HG02588 (cell line): ENCODE results near the gene RPL22.

ENCODE experiments used
- ATAC-seq: cut with Tn5 transposase; IDR thresholded peaks from one replicate; pipeline ENCODE4 v1.9.1; 2021; ENCODE audit warnings: mild to moderate bottlenecking, moderate library complexity; ENCODE audit not compliant: unreplicated experiment

The RPL22 gene

DNA sequence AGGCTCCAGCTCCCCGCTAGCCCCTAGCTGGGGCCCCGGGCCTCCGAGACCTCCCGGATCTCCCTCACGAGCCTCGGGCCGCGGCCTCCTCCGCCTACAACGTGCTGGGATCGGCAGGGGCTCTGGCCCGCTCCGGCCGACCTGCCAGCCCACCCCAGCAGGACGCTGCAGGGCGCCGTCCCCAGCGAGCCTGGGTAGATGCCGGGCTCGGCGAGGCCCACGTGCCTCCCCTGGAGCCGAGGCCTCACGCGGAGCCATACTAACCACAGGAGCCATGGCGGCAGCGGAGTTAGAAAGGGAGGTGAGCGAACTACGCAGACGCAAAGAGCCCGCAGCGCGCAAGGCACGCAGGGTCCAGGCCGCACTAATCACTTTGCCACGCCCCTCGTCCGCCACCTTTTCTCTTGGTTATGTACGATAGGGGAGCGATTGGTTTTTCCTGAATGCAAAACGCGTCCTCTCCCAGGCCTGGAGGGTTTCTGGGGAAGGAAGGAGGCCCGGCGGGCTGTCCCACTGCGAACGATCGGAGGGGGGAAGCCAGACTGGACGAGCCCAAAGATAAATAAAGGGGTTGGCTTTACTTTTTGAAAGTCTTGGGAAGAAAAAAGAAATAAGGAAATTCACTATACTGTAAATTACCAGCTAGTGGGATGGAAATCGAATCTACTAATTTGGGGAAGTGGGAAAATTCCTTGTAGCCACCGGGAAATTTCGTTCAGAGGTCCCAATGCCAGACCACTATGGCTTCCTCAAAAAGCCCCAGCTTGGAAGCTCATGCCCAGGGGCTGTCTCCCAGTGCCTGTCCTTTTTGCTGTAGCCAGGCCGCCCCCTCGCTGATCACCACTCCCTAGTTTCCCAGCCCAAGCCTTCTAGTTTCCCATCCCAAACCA, at the start of gene RPL22:
RPL22 (minus strand) TSS at position 298 of the 890 bp plus-strand sequence; CDS start at position 276, 22 bp downstream.
- peak; percentile 94 for ATAC-seq

DNA sequence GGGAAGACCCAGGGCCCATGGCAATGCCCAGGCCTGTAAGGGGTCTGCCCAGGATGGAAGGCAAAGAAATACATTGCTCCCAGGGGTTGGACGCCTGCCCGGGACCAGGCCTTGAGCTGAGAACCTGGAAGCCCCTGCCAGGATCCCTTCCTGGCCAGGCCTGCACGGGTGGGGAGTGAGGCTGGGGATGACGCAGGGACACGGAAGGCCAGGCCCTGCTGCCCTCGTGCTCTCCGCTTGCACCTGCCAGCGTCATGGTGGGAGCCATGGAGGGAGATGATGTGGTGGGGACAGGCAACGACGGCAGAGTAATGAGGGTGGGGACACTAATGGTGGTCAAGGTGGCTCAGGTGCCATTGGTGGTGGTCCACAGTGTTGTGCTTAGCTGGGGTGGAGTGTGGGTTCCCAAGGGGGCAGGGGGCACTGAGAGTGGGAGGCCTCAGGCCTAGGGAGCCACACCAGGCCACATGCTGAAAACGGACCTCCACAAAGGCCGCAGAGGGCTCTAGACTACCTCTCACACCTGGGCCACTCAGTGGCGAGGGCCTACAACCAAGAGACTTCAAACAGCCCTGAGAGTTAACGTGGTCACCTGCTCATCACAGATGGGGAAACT, 48.9 kb upstream of the RPL22 start:
- no peak for ATAC-seq

DNA sequence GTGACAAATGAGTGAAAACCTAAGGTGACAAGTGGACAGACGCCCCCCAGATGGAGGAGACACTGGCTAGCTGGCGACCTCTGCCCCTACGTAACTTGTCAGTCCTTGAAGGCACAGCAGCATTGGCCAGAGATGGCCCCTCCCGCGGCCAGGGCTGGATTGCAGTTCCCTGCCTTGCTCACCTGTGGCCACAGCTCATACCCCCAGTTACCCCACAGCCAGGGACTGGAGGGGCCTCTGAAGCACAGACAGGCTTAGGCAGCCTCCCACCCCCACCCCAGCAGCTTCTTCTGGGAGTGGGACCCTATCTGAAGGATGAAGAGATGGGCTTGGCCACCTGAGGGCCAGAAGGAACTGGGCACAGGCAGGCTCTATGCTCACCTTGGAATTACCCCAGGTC, 48.3 kb upstream of the RPL22 start:
- no peak for ATAC-seq

DNA sequence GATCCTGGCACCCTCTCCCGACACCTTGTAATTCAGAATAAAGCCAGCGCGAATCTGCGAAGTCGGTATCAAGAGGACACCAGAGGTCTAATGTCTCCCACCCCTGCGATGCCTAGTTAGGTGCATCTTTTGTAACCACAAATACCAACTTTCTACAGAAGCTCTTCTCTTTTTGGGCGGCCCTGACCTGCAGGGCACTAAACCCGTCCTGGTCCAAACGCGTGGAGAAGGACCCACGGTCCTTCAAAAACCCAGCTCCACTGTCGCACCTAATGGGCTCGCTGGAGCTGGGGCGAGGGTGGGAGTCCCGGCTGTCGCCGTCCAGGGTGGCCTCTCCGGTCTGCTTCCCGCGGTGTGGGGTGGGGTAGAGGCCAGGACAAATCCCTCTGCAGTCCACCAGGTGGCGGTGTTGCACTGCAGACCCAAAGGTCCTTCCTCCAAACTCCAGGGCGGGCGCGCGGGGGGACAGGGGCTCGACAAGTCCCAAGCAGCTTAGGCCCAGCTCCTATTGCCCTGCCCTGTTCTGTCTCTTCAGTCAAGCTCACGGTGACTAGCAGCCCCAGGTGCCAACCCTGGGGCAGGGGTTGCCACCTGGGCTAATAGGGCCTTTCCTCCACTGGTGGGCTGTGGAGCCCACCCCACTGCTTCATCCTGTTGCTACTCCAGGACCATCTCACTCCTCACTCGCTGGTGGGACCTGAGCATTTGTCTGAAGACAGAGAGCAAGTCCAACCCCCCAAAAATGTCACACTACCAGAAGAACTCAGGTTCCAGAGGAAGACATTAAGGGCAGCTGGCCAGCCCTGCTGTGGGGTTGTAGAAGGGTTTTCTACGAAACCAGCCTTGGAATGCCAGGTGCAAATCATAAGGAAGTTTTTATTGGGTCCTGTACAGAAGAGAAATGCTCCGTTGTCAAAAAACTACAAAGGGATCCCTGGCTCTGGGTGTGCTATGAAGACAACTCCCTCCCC, 47.4 kb upstream of the RPL22 start:
- ATAC-seq = no peak

DNA sequence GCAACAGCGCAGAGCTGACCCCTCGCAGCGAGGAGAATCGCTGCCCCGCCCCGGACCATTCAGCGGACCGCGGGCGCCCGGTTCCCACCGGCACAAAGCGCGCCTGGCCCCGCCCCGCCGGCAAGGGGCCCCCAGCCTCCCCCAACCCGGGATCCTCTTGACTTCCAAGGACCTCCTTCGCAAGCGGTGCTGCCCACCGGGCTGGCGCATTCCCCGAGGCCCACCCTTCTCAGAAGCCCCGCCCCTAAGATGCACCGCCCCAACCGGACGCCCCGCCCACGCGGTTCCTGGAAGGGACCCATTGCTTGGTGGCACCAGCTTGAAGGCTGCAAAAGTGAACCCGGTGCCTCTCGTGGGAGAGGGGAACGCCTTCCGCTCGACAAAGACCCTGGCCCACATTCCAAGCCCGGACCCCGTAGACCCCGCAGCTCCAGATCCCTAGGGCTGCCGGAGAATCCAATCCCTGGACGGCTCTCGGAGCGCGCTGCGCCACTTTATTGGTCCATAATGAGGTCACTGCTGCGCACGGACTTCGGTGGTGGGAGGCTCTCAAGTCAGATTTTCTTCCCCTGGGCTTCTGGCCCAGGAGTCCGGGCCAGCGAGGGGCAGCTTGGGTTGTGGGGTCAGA, 46.6 kb upstream of the RPL22 start:
- ATAC-seq = no peak

DNA sequence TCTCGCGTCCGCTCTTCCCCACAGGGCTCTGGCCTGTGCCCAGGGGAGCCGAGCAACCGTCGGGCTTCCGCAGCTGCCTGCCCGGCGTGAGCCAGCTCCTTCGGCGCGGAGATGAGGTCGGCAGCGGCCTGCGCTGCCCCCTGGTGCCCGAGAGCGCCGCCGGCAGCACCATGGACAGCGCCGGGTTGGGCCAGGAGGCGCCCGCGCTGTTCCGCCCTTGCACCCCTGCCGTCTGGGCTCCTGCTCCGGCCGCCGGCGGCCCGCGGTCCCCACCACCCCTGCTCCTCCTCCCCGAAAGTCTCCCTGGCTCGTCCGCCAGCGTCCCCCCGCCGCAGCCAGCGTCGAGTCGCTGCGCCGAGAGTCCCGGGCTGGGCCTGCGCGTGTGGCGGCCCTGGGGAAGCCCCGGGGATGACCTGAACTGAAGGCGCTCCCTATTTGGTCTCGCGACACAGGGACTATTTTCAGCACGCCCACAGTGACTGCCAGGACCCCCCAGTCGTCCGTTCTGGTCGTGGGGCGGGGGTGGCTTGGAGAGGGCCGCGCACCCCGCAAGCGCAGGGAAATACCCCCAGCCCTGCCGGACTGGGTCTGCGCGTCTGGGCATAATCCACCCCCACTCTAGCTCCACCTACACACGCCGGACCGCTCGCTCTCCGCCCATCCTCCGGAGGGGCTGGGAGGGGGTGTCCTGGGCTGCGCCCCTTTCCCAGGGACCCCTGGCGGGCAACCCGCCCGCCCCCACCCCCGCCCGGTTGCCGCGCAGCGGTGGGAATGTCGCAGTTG, 45.9 kb upstream of the RPL22 start:
- ATAC-seq = no peak

DNA sequence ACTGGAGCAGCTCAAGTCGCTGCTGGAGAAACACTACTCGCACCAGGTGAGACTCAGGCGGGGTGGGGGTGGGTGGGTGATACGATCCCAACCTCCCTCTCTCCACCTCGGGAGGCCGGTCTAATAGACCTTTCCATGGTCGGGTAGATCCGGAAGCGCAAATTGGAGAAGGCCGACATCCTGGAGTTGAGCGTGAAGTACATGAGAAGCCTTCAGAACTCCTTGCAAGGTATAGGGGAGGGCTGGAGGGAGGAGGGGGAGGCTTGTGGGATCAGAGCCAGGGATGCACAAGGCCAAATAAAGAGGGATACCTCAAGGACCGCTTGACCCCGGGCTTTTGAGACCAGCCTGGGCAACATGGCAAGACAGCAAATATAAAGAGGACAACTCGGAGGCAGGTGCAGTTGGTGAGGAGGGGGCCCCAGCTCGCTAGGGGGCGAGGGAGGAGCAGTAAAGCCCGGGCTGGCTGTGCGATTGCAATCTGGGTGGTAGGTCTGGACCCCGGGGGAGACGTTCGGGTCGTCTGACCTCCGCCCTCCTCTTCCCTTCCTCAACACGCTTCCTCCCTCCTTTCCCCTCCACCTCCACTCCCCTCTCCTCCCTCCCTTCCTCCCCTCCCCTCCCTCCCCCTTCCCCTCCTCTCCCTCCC, 45.1 kb upstream of the RPL22 start:
- ATAC-seq = no peak

DNA sequence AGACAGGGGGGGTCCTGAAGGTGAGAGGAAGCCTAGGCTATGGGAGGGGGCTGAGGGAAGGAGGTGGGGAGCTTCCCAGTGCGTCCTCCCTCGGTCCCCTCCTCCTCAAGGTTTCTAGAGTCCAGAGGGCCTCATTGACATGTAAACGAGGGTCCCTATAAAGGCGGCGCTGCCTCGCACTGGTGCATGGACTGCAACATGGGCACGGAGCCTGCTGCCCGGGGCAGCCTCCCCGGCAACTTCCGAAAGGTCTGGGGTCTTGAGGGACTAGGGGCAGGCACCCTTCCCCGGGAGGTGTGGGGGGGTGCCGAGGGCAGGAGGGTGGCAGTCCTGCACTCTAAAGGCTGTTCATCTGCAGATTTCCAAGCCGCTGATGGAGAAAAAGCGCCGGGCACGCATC, 44.6 kb upstream of the RPL22 start, which contains the start of gene HES3:
HES3 (plus strand) TSS at position 187 of the 400 bp plus-strand sequence; CDS start at position 374, 187 bp downstream.
- ATAC-seq = no peak

DNA sequence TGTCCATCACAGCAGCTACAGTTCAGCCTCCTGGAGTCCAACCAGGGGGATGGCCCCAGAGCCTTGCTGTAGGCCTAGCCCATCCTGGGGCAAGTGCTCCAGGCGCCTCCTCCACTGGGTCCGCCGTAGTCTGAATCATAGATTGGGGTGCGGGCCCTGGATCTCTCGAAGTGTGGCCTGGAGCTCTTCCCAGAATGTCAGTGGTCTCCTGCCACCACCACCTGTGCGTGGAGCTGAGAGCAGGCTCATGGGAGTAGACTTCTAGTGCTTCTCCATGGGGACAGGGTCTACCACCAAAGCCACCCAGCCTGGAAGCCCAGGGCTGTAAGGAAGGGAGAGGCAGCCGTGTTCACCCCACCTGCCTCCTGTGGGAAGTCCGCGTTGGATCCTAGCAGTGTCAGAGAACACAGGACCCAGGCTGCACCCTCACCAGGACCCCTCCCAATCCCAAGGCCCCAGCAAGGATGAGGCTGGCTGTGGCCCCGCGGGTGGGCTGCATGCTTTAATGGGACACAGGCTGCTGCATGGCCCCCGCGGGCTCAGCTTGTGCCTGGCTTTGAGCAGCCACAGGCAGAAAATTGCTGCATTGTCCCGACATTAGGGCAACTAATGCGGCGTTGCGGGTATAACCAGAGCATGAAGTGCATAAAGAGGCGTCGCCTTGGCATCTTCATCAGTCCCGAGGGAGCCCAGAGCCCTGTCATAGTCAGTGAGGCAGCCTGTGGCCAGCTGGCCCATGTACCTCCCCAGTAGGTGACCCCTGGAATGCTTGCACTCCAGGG, 43.8 kb upstream of the RPL22 start:
- no peak for ATAC-seq

DNA sequence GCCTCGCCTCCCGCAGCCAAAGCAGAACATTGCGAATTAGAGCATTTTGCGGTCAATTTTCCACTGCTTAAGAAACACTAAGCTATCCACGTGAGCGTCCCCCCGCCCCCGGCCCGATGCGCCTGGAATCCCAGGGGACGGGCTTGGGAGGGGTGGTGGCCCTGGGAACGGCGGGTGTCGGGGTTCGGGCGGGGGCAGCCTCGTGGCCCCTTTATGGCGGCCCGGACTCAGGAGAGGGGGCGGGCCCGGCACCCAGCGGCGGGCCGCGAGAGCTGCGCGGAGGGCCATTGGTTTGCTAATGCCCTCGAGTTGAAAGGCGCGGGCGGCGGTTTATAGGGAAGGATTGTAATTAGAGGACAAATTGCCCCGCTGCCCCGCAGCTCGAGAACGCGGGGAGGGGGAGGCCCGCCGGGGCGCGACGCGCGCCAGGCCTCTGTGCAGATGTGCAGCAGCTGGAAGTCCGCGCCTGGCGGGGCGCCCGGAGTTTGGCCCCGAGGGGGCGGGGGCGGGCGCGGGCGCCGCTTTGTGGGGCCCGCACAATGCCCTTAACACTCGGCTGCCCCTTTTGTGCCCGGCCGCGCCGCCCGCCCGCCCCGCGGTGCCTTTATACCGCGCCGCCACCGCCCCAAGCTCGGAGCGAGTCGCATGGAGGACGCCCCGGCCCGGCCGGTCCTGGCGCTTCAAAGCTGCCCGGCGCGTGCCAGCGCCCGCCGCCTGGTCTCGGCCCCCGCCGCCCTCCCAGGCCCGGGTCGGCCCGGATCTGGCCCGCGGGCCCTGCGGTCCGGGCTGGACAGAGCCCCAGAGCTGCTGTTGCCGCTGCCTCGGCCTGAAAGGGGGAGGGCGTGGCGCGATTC, 42.7 kb upstream of the RPL22 start:
- no peak for ATAC-seq

DNA sequence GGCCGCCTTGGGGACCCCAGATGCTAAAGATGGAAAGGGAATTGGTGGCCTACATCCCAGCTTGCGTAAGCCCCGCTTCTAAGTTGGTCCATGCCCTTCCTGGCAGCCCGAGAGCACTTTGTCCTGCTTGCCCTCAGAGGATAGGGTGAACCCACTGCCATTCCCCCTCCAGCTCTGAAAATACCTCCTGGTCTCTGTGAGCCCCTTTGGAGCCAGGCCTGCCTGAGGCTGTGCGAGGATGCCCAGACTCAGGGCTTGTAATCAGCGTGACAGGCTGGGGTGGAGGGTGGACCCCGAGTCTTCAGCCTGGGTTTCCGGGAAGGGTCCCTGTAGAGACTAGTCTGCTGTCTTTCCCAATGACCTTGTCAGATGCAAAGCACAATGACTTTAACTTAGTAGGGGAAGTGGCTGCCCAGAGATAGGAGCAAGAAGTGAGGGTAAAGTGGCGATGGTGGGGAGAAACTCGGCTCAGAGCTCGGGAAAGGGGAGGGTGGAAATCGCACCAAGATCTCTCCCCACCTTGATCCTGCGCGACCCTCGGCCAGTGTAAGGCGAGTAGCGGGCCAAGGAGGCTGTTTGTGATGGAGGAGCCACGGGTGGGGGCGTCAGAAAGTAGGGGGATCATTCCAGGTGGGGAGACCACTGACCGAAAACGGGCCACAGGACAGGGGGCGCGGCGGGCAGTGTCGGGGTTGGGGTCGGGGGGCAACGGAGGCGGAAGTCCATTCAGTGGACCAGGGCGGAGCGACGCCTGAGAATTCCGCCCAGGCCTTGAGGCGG, 41.9 kb upstream of the RPL22 start:
- no peak for ATAC-seq

DNA sequence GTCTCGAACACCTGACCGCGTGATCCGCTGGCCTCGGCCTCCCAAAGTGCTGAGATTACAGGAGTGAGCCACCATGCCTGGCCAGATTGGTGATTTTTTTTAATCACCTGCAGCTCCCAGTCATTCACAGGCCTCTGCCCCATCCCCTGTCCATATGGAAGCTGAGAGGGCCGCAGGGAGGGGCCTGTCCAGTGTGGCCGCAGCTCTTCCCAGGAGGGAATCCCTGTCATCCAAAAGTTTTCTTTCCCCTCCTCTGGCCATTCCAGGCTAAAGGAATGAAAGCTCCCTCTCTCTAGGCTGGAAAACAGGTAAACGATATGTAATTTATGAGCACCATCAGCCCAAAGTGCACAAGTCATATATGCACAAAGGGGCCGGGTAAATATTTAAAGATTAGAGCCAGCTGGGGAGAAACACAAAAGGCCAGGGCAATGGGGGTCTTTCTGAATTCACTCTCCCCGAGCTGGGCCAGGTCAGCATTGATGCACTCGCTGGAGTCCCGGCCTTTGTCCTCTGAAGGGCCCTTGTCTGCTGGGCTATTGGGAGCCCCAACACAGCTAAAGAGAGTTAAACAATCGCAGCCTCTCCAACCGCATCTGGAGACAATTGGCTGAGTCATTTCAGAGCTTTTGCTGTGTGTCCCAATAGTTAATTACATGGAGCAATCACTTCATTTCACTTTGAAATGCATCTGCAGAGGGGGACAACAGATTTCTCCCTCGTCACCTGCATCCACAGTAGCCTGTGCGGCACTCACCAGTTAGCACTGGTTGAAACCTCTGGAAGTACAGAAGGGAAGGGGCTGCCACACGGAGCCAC, 40.8 kb upstream of the RPL22 start:
- no peak for ATAC-seq

DNA sequence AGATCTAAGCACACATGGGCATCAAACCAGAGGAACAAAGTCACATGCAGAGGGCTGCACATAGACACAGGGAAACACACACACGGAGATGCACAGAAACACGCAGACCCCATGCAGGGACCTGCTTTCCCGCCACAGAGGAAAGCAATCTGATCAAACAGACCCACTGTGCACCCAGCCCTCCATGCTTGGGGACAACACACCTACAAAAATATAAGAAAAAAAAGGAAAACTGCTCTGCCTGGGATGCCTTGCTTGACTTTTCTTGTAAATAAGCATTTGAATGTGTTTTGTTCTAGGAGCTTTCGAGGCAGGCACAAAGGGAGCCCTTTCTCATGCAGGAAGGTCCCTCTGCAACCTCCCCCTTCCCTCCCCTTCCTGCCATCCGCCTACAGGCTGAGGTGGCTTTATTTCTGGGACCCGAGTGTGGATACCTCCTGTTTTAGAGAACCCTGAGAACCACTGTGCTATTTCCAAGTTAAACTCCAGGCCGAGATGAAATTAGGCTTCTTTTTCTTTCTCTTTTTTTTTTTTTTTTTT, 39.9 kb upstream of the RPL22 start:
- no peak for ATAC-seq

DNA sequence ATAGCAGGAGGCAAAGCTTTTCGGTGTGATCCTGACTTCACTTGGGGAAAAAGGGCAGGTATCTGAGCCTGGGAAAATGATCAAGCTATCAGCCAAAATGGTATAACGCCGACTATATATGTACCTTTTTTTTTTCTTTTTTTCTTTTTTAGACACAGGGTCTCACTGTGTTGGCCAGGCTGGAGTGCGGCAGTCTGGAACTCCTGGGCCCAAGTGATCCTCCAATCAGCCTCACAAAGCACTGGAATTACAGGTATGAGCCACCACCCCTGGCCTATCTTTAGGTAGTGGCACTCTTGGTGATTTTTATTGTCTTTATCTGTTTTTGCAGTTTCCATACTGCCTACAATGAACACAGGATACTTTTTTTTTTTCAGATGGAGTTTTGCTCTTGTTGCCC, 37.7 kb upstream of the RPL22 start:
- ATAC-seq = no peak

DNA sequence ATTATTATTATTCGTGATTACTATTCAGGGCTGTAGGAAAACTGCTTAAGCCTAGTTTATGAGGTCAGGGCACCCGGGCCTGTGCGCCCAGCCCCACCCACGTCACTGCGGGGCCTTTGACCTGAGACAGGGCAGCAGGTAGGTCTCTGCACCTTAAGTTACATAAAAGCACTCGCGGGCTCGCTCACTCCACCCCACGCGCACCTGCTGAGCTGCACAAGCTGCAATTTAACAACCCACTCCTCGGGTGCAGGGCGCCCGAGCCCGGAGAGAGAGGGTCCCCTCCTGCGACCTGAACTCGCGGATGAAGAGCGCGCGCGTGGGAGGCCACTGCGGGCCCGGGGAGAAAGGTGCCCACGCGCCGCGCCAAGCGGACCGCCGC, 35.9 kb upstream of the RPL22 start:
- peak; percentile 15 for ATAC-seq
